H9 (cell line): ENCODE data around the gene DNASE1L1. TPM values are rescaled to one million over a fixed set of nuclear protein-coding genes. Genes with fewer than 3 reads are reported as not detected.

Source experiments
- DNase-seq: peaks from one replicate; pipeline ENCODE4 v3.0.0-alpha.2; 2017
- H2AFZ ChIP-seq: one replicate; pipeline ENCODE4 v1.6.1; 2013; ENCODE audit warnings: mild to moderate bottlenecking, low read length, control low read depth, moderate library complexity
- H2AK5ac ChIP-seq: 2 replicates; pipeline ENCODE4 v1.6.1; 2013; ENCODE audit warnings: low read length, control low read depth, mixed read lengths; ENCODE audit not compliant: insufficient read length
- H2BK120ac ChIP-seq: one replicate; pipeline ENCODE4 v1.6.1; 2013; ENCODE audit warnings: low read depth, mild to moderate bottlenecking, low read length, control low read depth, inconsistent platforms; ENCODE audit not compliant: poor library complexity, severe bottlenecking
- H2BK12ac ChIP-seq: 2 replicates; pipeline ENCODE4 v1.6.1; 2013; ENCODE audit warnings: low read length, control low read depth, mixed read lengths, low read depth; ENCODE audit not compliant: insufficient read length
- H2BK15ac ChIP-seq: 2 replicates; pipeline ENCODE4 v1.6.1; 2013; ENCODE audit warnings: low read depth, low read length, control low read depth
- H2BK20ac ChIP-seq: one replicate; pipeline ENCODE4 v1.6.1; 2013; ENCODE audit warnings: low read depth, mild to moderate bottlenecking, low read length, control low read depth, inconsistent platforms; ENCODE audit not compliant: poor library complexity, severe bottlenecking
- H2BK5ac ChIP-seq: 2 replicates; pipeline ENCODE4 v1.6.1; 2013; ENCODE audit warnings: low read length, control low read depth, mixed read lengths; ENCODE audit not compliant: insufficient read length
- H3K14ac ChIP-seq: 2 replicates; pipeline ENCODE4 v1.6.1; 2013; ENCODE audit warnings: low read length, control low read depth; ENCODE audit not compliant: insufficient read depth
- H3K18ac ChIP-seq: 2 replicates; pipeline ENCODE4 v1.6.1; 2013; ENCODE audit warnings: low read depth, mild to moderate bottlenecking, mixed read lengths, low read length, control low read depth; ENCODE audit not compliant: insufficient read length
- H3K23ac ChIP-seq: 2 replicates; pipeline ENCODE4 v1.6.1; 2013; ENCODE audit warnings: low read length, control low read depth, mixed read lengths, low read depth; ENCODE audit not compliant: insufficient read length
- H3K23me2 ChIP-seq: 2 replicates; pipeline ENCODE4 v1.6.1; 2013; ENCODE audit warnings: low read depth, mild to moderate bottlenecking, mixed read lengths, low read length, control low read depth; ENCODE audit not compliant: insufficient read length, poor library complexity, severe bottlenecking
- H3K27ac ChIP-seq: 2 replicates; pipeline ENCODE4 v1.5.1; 2013; ENCODE audit warnings: low read length, control low read depth, mixed read lengths, low read depth; ENCODE audit not compliant: insufficient read length
- H3K27me3 ChIP-seq: 2 replicates; pipeline ENCODE4 v1.6.1; 2013; ENCODE audit warnings: low read length, control low read depth, inconsistent platforms; ENCODE audit not compliant: insufficient read depth
- H3K4ac ChIP-seq: 2 replicates; pipeline ENCODE4 v1.6.1; 2013; ENCODE audit warnings: low read depth, mild to moderate bottlenecking, control low read depth, inconsistent platforms, low read length, moderate library complexity
- H3K4me1 ChIP-seq: 2 replicates; pipeline ENCODE4 v1.6.1; 2013; ENCODE audit warnings: low read length, control low read depth, inconsistent platforms; ENCODE audit not compliant: insufficient read depth
- H3K4me2 ChIP-seq: 2 replicates; pipeline ENCODE4 v1.6.1; 2013; ENCODE audit warnings: low read length, control low read depth, mixed read lengths; ENCODE audit not compliant: insufficient read length, insufficient read depth
- H3K56ac ChIP-seq: 2 replicates; pipeline ENCODE4 v1.6.1; 2013; ENCODE audit warnings: low read depth, mild to moderate bottlenecking, mixed read lengths, low read length, control low read depth; ENCODE audit not compliant: insufficient read length
- H3K79me1 ChIP-seq: 2 replicates; pipeline ENCODE4 v1.6.1; 2013; ENCODE audit warnings: low read depth, mild to moderate bottlenecking, moderate library complexity, low read length, control low read depth, inconsistent platforms; ENCODE audit not compliant: insufficient read depth, poor library complexity, severe bottlenecking
- H3K79me2 ChIP-seq: 2 replicates; pipeline ENCODE4 v1.6.1; 2013; ENCODE audit warnings: low read length, control low read depth, inconsistent platforms; ENCODE audit not compliant: insufficient read depth
- H3K9ac ChIP-seq: 2 replicates; pipeline ENCODE4 v1.6.1; 2013; ENCODE audit warnings: low read length, control low read depth, mixed read lengths; ENCODE audit not compliant: insufficient read length; ENCODE audit errors: extremely low read depth
- H3K9me3 ChIP-seq: one replicate; pipeline ENCODE4 v1.6.1; 2013; ENCODE audit warnings: low read depth, low read length, inconsistent platforms; ENCODE audit not compliant: control insufficient read depth
- H3T11ph ChIP-seq: one replicate; pipeline ENCODE4 v1.6.1; 2013; ENCODE audit warnings: mild to moderate bottlenecking, low read length, control low read depth, inconsistent platforms
- H4K20me1 ChIP-seq: one replicate; pipeline ENCODE4 v1.6.1; 2013; ENCODE audit not compliant: control insufficient read depth, insufficient read length, insufficient read depth
- H4K5ac ChIP-seq: 2 replicates; pipeline ENCODE4 v1.6.1; 2013; ENCODE audit warnings: low read depth, mild to moderate bottlenecking, mixed read lengths, low read length, control low read depth; ENCODE audit not compliant: insufficient read length
- H4K8ac ChIP-seq: replicated peaks from 2 replicates; pipeline ENCODE4 v1.6.1; 2013; ENCODE audit warnings: low read length, control low read depth, mixed read lengths, low read depth; ENCODE audit not compliant: insufficient read length
- H4K91ac ChIP-seq: 2 replicates; pipeline ENCODE4 v1.6.1; 2013; ENCODE audit warnings: low read depth, mild to moderate bottlenecking, moderate library complexity, mixed read lengths, low read length, control low read depth; ENCODE audit not compliant: insufficient read length
- H3K27ac Mint-ChIP-seq, 3 experiments: 2 replicates in 2 of 3; 3 replicates in 1 of 3; pipeline ENCODE4 v1.8.0; 2020 to 2021; ENCODE audit warnings: mixed read lengths in 3 of 3, mild to moderate bottlenecking in 1 of 3, moderate library complexity in 1 of 3
- H3K27me3 Mint-ChIP-seq: 2 replicates; pipeline ENCODE4 v1.8.0; 2021; ENCODE audit warnings: low read depth, mild to moderate bottlenecking, moderate library complexity, mixed read lengths
- H3K36me3 Mint-ChIP-seq, 3 experiments: 2 replicates in 2 of 3; 3 replicates in 1 of 3; pipeline ENCODE4 v1.8.0; 2020 to 2021; ENCODE audit warnings: low read depth in 3 of 3, mixed read lengths in 3 of 3; ENCODE audit not compliant: insufficient read depth in 1 of 3
- H3K4me1 Mint-ChIP-seq, 2 experiments: 2 replicates each; pipeline ENCODE4 v1.8.0; 2020; ENCODE audit warnings: mixed read lengths in 2 of 2
- H3K4me3 Mint-ChIP-seq, 2 experiments: 2 replicates in 1 of 2; 3 replicates in 1 of 2; pipeline ENCODE4 v1.8.0; 2020 to 2021; ENCODE audit warnings: mild to moderate bottlenecking in 2 of 2, mixed read lengths in 2 of 2, moderate library complexity in 1 of 2
- H3K9me3 Mint-ChIP-seq, 2 experiments: 2 replicates in 1 of 2; 3 replicates in 1 of 2; pipeline ENCODE4 v1.8.0; 2020; ENCODE audit warnings: mild to moderate bottlenecking in 2 of 2, mixed read lengths in 2 of 2, moderate library complexity in 1 of 2
- WGBS: extraction: QIAGEN DNeasy Blood & Tissue Kit; methylation state at CpG from one replicate; pipeline ENCODE4 v1.1.7; 2013; ENCODE audit warnings: missing lambda C conversion rate, low lambda C conversion rate, mixed read lengths; ENCODE audit not compliant: insufficient read length; ENCODE audit errors: extremely low coverage; 5-methylcytosine and 5-hydroxymethylcytosine counted together
- total RNA-seq: library from RNA; stranded (reverse); gene quantifications from 2 replicates; pipeline ENCODE4 v1.2.1, GENCODE V29; 2021
- TF ChIP-seq, protein P1 (sequence below): fragments of 200-600 bp; sonication (generic); conservative IDR thresholded peaks from 3 replicates; pipeline ENCODE4 v1.8.0; 2021; ENCODE audit warnings: antibody characterized with exemption, mild to moderate bottlenecking

The DNASE1L1 gene
- total RNA-seq, 1 experiment from 2014 or later: 14.5 TPM

DNA sequence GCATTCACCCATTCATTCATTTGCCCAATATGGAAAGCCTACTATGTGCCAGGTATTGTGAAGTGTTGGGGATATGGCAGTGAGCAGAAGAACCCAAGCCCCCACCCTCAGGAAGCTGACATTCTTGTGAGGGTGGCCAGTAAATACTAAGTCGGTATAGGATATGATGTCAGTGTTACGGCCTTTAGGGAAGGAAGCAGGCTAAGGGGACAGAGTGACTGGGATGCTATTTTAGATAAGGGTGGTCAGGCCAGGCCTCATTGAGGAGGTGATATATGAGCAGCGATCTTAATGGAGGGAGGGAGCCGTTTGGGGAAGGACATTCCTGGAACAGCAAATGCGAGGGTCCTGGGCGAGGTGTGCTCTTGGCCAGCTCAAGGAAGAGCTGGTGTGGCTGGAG is 21.4 kb upstream of the DNASE1L1 start:
- no peak overlapping the region for H2BK120ac ChIP-seq
- H3K27me3 ChIP-seq: no peaks in the 10 kb centered on the region
- H3K56ac ChIP-seq: no peak overlapping the region
- no peak overlapping the region for H3K9ac ChIP-seq
- no peak for DNase-seq
- no peak overlapping the region for H2BK5ac ChIP-seq
- H4K5ac ChIP-seq: no peak overlapping the region
- WGBS: no CpG with 5 or more reads among the region's 6 CpGs
- H3K9me3 ChIP-seq: peaks cover 43% of the 10 kb centered on the region
- no peak overlapping the region for H3K4ac ChIP-seq
- Mint-ChIP-seq H3K36me3 (peaks cover 13 to 46% (median 34%) of the 10 kb centered on the region in 3 experiments), H3K4me3 (peak overlapping the region in 1 of 2 experiments; percentile 53; a peak in 2 of 5 replicates), H3K9me3 (peaks cover 70 to 79% of the 10 kb centered on the region in 2 experiments), H3K4me1 (peaks cover 7 to 20% of the 10 kb centered on the region in 2 experiments), H3K27me3 (no peaks in the 10 kb centered on the region), H3K27ac (peak overlapping the region in 2 of 3 experiments; percentile 8 to 30; a peak in 2 of 7 replicates)
- no peak overlapping the region for H2BK15ac ChIP-seq
- H3K4me1 ChIP-seq: no peaks in the 10 kb centered on the region
- no peak overlapping the region for H2AFZ ChIP-seq
- H2BK12ac ChIP-seq: no peak overlapping the region
- H2AK5ac ChIP-seq: no peak overlapping the region
- TF ChIP-seq, protein P1, sequence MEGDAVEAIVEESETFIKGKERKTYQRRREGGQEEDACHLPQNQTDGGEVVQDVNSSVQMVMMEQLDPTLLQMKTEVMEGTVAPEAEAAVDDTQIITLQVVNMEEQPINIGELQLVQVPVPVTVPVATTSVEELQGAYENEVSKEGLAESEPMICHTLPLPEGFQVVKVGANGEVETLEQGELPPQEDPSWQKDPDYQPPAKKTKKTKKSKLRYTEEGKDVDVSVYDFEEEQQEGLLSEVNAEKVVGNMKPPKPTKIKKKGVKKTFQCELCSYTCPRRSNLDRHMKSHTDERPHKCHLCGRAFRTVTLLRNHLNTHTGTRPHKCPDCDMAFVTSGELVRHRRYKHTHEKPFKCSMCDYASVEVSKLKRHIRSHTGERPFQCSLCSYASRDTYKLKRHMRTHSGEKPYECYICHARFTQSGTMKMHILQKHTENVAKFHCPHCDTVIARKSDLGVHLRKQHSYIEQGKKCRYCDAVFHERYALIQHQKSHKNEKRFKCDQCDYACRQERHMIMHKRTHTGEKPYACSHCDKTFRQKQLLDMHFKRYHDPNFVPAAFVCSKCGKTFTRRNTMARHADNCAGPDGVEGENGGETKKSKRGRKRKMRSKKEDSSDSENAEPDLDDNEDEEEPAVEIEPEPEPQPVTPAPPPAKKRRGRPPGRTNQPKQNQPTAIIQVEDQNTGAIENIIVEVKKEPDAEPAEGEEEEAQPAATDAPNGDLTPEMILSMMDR: no peak
- H4K20me1 ChIP-seq: no peaks in the 10 kb centered on the region
- H3K27ac ChIP-seq: no peak overlapping the region
- no peak overlapping the region for H4K91ac ChIP-seq
- no peak overlapping the region for H3K4me2 ChIP-seq
- no peaks in the 10 kb centered on the region for H3K79me2 ChIP-seq
- H3K23me2 ChIP-seq: no peaks in the 10 kb centered on the region
- H4K8ac ChIP-seq: no peak overlapping the region
- H3K23ac ChIP-seq: no peak overlapping the region
- no peaks in the 10 kb centered on the region for H3K79me1 ChIP-seq
- no peak overlapping the region for H2BK20ac ChIP-seq
- no peak overlapping the region for H3K14ac ChIP-seq
- H3K18ac ChIP-seq: no peak overlapping the region
- H3T11ph ChIP-seq: no peak overlapping the region
